Cardiac fibroblast (primary cell): Measurements from ENCODE around the gene NASP.

Experiments
- DNase-seq, 2 donors: peaks; one replicate each; pipeline versions ENCODE4 v3.0.0 to v3.0.0-alpha.2; 2010; ENCODE audit warnings: low read depth in 2 of 2
- H3K4me3 ChIP-seq, 2 donors: replicated peaks in 1 of 2; 1 replicate in 1 of 2; 2 replicates in 1 of 2; pipeline ENCODE4 v1.5.1; 2011; ENCODE audit warnings: low read depth in 2 of 2, low read length in 2 of 2, mild to moderate bottlenecking in 2 of 2, moderate library complexity in 1 of 2
- CTCF ChIP-seq: IDR thresholded peaks from one replicate; pipeline ENCODE4 v1.5.1; 2011; ENCODE audit warnings: low read depth, mild to moderate bottlenecking, low read length, inconsistent platforms

The NASP gene

GRCh38 chr1:45543581-45544417 lies 40.0 kb upstream of the NASP start:
- no peak overlapping the region for H3K4me3 ChIP-seq
- DNase-seq, result peak; percentile 25 to 42
- TF ChIP-seq CTCF, result no peak

GRCh38 chr1:45544530-45544929 lies 39.3 kb upstream of the NASP start:
- TF ChIP-seq CTCF, result no peak
- no peak for DNase-seq
- no peak overlapping the region for H3K4me3 ChIP-seq

GRCh38 chr1:45545019-45545493 lies 38.8 kb upstream of the NASP start:
- H3K4me3 ChIP-seq, result no peak overlapping the region
- DNase-seq, result no peak
- TF ChIP-seq CTCF, result no peak

- DNase-seq, result no peak
- TF ChIP-seq CTCF, result no peak
- H3K4me3 ChIP-seq, result no peak overlapping the region
Measured at GRCh38 chr1:45545553-45546310, 38.1 kb upstream of the NASP start.

- peak; percentile 84 to 85 for DNase-seq
- peak within 1 kb of the TSS; percentile 78 to 95 for H3K4me3 ChIP-seq
- TF ChIP-seq CTCF, result no peak
Measured at GRCh38 chr1:45550401-45551351, 33.2 kb upstream of the NASP start, which contains the start of gene AKR1A1. Gene AKR1A1 (plus strand): TSS chr1:45550826. CDS start chr1:45561795, 10,969 bp downstream.

GRCh38 chr1:45551684-45552083 lies 32.2 kb upstream of the NASP start:
- TF ChIP-seq CTCF, result no peak

More at GRCh38 chr1:45551684-45552083, 32.2 kb upstream of the NASP start:
- peak overlapping the region; percentile 78 to 95 for H3K4me3 ChIP-seq
- DNase-seq, result no peak
